Suppressor macrophage treated with lipopolysaccharide for 4 hours (primary cell): ENCODE data around the gene RBM34.
A peak's percentile ranks its signal among the peaks of the same experiment; 100 is the strongest.

Source experiments
- DNase-seq: peaks from one replicate; pipeline ENCODE4 v3.0.0-alpha.2; 2020

The RBM34 gene

DNA sequence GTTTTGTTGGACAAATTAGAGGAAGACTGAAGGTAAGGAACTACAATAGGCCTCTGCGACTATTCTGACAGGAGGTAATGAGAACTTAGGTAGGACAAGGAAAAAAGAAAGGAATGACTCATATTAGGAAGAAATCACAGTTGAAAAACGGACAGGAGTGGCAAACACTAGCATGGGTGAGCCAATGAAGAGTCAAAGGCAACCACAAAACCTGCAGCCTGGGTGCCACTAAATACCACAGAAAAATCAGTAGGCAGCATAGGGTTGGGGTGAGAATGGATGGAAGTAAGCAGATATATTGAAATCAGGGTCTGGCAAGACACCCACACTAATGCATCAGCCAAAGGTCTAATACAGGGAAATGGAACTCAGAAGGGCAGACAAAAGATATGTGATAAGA is 10.0 kb downstream of the RBM34 start:
- DNase-seq, result no peak

DNA sequence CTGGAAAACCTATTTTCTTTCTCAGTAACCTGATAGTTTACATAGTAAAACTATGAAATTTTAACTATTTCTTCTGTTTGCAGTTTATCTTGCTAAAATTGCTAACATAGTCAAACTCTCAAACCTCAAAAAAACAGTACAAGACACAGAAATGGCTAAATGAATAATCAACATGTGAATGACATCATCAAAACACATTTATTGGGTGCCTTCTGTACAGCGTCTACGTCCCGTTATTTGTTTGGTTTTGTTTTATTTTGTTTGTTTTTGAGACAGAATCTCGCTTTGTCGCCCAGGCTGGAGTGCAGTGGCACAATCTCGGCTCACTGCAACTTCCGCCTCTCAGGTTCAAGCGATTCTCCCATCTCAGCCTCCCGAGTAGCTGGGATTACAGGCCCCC is 11.2 kb downstream of the RBM34 start:
- no peak for DNase-seq

DNA sequence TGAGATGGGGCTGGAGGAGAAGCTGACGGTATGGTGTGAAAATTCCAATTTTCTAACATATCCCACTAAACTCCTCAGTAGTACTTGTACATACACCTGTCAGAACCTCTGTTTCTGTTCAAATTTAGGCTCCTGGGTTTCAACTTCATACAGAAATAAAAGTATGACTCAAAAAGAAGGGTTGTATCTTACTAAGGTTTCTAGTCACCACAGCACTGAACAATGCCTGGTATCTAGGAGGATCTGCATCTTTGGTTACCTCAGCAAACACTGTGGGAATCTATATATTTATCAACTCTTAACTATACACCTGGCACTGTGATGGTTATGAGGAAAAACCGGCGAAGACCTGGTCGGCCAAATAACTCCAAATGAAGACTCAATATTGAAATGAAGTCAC is 13.8 kb downstream of the RBM34 start:
- DNase-seq, result no peak

DNA sequence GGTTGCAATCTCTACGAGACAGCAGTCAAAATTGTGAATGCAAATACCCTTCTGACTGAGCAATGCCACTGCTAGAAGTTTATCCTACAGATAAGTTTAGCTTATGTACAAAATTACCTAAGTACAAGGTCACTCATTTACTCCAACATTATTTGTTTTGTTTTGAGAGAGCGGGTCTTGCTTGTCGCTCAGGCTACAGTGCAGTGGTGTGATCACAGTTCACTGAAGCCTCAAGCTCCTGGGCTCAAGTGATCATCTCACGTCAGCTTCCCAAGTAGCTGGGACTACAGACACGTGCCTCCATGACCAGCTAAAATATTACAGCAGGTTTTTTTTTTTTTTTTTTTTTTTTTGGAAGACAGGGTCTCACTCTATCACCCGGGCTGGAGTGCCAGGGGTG is 15.4 kb downstream of the RBM34 start:
- no peak for DNase-seq

DNA sequence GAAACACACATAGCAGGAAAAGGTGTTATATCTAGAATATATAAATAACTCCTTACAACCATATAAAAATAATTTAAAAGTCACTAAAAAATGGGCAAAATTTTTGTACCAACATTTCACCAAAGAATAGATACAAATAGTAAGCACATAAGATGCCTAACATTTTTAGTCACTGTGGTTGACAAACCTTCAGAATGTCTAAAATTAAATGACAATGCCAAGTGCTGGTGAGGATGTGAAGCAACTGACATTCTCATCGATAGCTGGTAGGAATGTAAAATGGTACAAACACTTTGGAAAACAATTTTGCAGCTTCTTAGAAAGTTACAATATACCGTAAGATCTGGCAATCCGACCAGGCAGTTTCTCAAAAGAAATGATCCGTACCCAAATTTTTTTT is 18.1 kb downstream of the RBM34 start:
- DNase-seq, result no peak

DNA sequence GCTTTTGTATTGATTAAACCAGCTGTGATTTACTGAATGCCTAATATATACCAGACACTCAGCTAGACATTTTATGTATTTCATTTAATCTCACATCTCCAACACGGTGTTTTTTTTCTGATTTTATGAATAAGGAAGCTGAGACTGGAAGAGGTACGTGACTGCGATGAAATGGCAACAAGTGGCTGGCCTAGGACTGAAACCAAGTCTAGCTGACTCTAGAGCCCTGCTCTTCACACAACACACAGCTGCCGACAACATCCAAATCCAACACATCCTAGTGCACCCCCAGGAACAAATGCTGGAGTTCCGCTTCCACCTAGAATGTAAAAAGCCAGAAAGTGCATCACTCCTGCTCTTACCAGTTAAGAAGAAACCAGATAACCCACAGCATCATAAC is 21.7 kb downstream of the RBM34 start:
- DNase-seq, result no peak

DNA sequence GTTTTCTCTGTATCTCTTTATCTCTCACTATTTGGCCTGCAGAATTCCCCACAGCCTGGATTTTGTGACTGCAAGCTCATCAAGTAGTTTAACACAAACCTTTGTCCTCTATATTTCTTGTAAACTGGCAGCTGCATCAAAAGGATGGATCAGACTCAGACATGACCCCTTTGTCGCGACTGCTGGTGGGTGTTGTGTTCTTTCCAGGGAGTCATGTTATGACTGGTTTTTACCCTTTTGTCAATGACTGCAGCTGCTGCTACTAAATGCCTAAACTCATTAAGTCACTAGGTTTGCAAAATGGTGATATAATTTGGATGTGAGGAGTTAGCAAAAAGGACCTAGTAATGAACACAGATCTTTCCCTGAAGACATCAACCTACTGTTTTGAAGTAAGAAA is 22.2 kb downstream of the RBM34 start:
- no peak for DNase-seq

DNA sequence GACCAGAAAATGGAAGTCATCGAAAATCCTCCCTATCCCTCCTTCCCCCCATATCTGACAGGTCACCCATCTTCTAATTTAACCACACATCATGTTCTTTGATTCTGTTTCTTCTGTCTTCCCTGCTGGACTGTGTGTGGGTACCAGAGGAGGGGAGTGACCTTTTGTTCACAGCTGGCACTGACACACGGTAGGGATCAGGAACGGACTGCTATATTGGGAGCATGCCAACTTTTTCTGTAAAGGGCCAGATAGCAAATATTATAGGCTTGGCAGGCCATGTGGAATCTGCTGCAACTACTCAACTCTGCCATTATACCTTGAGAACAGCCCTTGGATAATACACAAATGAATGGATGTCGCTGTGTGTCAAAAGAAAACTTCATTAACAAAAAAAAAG is 24.9 kb downstream of the RBM34 start:
- DNase-seq, result no peak

DNA sequence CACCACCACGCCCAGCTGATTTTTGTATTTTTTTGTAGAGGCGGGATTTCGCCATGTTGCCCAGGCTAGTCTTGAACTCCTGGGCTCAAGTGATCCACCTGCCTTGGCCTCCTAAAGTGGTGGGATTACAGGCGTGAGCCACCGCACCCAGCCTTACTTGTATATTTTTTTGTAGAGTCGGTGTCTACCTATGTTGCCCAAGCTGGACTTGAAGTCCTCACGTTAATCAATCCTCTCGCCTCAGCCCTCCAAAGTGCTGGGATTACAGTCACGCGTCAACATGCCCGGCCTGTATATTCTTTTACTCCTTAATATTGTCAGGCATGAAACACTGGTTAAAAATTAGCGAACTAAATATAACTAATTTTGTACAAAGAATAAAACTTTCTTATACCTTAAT is 26.9 kb downstream of the RBM34 start:
- DNase-seq, result no peak

DNA sequence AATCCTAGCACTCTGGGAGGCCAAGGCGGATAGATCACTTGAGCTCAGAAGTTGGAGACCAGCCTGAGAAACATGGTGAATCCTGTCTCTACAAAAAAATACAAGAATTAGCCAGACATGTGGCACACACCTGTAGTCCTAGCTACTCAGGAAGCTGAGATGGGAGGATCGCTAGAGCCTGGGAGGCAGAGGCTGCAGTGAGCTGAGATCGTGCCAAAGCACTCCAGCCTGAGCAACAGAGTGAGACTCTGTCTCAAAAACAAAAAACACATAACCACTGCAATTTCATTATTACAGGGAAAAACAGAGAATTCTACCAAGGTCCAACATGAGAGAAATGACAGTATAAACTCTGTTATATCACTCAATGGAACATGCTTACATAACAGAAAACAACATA is 28.0 kb downstream of the RBM34 start:
- no peak for DNase-seq

DNA sequence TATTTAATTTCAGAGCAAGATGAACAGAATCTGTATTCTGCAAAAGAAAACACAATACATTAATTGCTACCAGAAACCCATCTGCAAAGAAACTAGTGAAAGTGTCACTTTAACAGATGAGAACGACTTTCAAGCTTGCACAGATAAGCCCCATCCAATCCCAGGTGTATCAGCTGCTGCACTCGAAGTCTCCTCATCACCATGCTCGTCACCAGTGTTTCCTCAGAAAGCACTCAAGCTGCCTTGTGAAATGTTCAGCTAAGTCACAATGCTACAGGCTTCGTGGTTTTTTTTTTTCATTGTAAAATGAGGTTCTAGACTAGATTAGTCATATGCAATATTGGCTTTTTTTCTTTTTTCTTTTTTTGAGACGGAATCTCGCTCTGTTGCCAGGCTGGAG is 29.1 kb downstream of the RBM34 start:
- DNase-seq, result no peak

DNA sequence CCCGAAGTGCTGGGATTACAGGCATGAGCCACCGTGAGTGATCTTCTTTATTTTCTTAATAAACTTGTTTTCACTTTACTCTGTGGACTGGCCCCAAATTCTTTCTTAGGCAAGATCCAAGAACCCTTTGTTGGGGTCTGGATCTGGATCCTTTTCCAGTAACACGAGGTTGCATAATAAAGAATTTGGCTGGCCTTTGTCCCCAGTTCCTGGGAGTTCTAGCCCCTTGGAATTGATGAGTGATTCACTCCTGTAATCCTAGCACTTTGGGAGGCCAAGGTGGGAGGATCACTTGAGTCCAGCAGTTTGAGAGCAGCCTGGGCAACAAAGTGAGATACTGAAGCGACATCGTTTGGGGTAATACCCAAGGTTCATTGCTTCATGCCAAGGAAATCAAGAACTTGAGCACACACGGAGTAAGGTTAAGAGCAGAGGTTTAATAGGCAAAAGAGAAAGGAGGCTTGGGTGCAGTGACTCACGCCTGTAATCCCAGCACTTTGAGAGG is 30.2 kb downstream of the RBM34 start:
- DNase-seq, result no peak

DNA sequence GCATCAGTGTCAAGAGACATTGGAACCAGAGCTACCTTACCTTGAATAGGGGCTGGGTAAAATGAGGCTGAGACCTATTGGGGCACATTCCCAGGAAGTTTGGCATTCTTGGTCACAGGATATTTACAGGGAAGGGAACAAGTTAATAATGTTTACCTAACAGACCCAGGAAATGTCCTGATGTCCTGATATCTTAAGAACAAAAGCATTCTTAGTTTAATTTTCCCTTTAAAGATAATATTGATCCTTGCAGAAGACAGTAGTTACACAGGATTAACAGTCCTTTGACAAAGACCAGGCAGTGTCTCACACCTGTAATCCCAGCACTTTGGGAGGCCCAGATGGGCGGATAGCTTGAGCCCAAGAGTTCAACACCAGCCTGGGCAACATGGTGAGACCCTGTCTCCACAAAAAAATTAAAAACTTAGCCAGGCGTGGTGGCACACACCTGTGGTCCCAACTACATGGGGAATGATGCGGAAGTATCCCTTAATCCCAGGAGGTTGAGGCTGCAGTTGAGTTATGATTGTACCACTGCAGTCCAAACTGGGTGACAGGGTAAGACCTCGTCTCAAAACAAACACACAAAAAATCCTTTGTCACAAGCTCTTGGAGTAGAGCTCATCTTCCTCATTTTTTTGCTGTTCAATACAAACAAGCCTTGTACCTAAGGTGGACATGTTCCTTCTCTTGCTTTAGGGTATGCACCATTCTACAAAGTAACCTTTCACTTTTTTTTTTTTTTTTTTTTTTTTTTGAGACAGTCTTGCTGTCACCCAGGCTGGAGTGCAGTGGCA is 31.1 kb downstream of the RBM34 start:
- no peak for DNase-seq

DNA sequence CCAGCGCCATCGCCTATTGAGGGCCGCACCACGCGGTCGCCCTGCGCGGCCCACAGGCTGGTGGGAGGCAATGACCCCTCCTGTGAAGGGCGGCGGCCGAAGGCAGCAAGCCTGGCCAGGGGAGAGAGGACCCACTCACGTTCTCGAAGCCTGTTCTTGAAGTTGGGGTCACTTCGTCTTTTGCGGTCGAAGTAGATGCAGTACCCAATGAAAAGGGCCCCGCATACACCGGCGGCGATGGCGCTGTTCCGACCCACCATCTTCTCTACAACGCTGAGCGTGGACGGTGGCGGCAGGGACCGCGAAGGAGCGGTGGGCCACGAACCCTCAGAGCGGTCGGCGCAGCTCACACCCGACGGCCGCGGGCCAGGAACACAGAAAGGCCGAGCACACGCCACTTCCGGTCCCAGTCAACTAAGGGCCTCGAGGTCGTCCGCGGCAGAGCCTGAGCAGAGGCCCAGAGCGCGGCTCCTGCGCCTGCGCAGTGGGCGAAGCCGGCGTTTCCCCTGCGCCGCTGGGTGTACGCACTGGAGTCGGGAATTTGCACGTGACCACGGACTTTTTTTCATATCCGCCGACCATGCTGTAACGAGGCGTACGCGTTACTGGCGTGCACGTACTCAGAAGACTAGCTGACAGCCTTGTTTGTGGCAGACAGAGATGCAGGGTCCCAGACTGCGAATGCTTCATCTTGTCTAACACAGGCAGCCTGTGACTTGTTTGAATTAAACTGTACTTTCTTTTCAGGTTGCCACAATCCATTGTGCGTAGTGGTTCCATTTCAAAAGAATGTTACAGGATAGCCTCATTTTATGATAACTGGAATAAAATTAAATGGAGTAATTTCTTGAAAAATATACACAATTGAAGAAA is 32.4 kb downstream of the RBM34 start, which contains the start of gene TOMM20:
Gene TOMM20 (minus strand): TSS at position 382 of the 873 bp plus-strand sequence. CDS start 122 bp downstream, at position 260.
- peak; percentile 99 for DNase-seq

DNA sequence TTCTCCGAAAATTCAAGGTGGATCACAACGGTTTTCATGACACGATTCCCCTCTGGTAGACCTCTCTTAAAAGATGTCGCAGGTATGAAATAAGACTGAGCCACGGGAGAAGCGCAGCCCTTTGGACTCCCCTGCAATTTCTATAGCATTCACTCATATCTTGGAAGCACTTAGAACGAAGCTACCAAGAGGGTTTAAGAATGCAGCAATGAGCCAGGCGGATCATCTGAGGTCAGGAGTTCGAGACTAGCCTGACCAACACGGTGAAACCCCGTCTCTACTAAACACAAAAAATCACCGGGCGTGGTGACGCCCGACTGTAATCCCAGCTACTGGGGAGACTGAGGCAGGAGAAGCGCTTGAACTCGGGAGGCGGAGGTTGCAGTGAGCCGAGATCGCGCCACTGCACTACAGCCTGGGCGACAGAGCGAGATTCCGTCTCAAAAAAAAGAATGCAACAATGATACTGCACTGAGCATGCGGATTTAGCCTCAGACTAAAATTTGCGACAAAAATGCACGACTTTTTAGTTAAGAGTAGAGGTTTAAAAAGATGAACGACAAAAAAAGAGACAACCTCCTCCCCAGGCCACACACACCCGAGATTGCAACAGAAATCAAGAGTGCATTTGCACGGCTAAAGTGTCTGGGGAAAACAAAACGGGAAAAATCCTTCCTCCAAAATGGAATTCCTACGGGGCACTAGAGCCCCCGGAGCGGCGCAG is 33.2 kb downstream of the RBM34 start:
- DNase-seq, result no peak

DNA sequence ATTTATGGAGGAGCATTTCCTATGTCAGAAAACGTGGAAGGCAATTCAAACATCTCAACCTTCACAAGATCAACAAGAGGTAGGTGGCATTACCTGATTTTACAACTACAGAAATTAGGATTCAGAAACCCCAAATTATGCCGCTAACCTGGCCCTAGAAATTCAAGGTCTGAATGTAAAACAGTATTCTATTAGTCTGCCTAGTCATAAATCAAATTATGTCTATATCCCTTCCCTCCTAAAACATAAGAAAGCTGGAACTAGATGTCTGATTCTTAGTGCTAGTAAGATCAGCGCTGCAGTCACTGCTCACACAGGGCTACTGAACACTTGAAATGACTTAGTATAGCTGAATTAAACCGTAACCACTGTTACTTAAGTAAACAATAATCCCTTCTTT is 33.8 kb downstream of the RBM34 start:
- DNase-seq, result no peak

DNA sequence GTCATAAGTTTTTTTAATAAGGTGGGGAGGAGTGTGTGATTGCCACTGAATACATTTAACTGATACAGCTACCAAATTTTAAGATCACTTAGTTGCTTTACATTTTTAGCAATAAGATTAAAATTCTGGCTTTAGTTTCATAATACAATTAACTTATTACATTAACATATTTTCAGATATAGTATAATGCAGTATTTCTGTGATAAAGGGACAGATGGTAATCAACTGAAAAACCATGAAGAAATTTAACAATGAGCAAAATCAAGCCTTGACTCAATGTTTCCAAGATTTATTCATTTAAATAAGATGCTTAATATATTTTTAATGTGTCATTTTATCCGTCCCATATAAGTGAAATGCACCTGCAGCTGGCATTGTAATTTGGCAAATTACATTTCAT is 36.4 kb downstream of the RBM34 start:
- no peak for DNase-seq

DNA sequence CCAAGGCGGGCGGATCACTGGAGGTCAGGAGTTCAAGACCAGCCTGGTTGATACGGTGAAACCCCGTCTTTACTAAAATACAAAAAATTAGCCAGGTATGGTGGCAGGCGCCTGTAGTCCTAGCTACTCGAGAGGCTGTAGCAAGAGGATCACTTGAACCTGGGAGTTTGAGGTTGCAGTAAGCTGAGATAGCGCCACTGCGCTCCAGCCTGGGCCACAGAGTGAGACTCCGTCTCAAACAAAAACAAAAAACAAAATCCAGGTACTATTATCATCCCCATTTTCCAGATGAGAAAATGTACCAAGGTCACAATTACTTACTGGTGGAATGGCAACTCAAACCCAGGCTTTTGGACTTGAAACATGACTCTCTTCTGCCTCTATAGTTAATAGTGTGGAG is 36.9 kb downstream of the RBM34 start:
- DNase-seq, result no peak

DNA sequence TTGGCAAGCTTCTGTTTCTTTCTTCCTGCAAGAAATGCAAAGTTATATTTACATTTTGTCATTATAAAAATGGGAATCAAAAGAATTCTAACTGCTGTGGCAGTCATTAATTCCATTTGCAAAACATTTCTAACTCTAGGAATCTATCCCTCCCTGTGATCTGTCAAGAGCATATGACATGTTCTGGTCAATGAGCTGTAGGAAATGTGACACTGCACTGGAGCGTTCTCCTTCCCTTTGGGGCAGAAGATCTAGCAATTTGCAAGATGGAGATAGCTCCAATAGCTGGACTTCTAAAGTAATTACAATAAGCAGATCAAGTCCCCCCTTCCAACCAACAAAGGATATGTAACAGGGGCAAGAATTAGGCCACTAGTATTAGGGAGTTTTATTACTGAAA is 38.7 kb downstream of the RBM34 start:
- DNase-seq, result no peak

DNA sequence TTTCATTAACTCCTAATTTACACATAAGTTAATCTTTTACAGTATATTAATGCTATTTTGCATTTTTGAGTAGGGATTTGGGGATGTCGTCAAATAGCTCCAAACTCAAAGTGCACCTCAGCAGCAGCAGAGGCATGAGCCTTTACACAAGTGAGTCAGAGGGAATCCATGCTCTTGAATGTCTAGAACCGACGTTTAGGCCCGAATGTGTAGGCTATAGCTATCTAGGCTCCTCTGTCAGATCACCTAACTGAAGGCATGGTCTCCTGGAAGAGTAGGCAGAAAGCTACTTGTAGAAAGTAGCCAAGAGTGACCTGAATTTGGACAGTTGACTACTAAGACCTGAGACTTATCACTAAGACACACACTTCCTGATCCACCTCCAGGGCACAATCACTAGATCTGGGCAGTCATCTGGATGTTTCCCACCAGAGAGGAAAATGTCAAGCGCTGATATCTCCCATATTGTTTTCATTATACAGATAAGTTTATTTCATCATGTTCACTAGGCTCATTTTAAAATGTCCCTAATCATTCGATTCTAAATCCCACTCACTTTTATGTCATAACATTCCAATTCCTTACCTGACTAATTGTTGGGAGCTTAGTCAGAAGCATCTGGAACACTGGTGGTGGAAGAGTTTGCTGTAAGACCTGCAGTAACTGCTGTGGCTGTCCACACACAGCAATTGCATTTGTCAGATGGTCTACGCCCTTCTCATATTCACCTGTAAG is 47.7 kb downstream of the RBM34 start:
- no peak for DNase-seq

DNA sequence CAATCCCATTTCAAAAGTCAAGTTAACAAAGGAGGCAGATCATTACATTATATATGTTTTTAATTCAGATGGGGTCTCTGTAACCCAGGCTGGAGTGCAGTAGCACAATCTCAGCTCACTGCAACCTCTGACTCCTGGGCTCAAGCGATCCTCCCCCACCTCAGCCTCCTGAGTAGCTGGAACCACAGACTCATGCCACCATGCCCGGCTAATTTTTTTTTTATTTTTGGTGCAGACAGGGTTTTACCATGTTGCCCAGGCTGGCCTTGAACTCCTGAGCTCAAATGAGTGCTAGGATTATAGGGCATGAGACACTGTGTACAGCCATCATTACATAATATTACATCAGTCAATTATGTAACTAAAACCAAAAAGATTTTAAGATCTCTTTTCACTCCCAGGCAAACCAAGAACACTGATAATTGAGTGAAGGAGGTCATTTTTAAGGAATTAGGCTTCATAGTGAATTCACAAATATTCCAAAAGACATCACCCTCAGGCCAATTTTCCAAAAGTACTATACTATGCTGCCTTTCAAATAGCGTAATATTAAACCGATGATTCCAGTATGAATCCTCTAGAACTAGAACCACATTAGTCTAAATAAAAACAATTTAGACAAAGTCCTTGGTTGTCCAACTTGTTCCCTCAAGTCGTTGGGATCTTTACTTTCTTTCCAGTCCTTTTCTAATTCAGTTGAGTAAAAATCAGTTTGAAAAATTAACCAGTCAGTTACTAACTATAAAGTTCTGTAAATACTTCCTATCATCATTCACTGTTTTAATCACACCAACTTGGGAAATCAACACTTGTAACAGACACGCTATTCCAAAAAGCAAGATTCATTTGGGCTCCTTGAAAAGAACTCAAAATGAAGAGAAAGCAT is 48.5 kb downstream of the RBM34 start:
- no peak for DNase-seq

DNA sequence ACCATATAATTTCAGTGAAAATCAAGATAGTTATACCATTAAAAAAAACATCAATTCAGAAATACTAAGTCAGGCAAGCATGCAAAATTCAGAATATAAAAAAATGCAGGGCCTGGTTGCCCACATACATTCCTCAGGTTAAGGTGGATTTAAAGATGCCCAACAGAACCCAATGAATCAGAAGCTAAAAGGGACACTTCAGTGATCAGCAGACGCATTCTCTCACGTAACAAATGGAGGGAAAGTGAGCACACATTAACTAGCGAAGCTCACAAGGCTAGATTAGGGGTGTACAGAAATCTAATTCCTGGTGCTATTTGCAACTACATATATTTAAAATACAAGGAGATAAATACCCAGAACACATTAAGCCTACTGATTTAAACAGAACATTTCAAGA is 49.9 kb downstream of the RBM34 start:
- DNase-seq, result no peak
